PC-3 (cell line): ENCODE results near the gene GPD1L. TPM values are rescaled to one million over a fixed set of nuclear protein-coding genes. Genes with fewer than 3 reads are reported as not detected.
"Not testable (repeated sequence)": the region's sequence is repeated elsewhere in the genome, so short reads cannot be mapped to it uniquely, and the experiment has no call there.

Experiments used
- ATAC-seq: fragments of 200-7000 bp; cut with Tn5 transposase; 2 replicates; pipeline ENCODE4 v1.9.1; 2020; ENCODE audit warnings: mild to moderate bottlenecking, moderate library complexity
- BruUV-seq: library from RNA; stranded (reverse); fragments of 400-500 nt; replicated peaks from 2 replicates; lab custom pipeline; 2021; lab: Mats Ljungman, UMichigan
- CTCF ChIA-PET: fragments of 300-600 bp; sonication (Branson Sonifier 250); formaldehyde crosslinking; loops from one replicate; lab custom pipeline; 2022; ENCODE audit warnings: antibody characterized with exemption; lab: Charles Lee
- POLR2A ChIA-PET: fragments of 300-600 bp; sonication (Branson Sonifier 250); formaldehyde crosslinking; loops from one replicate; lab custom pipeline; 2022; ENCODE audit warnings: antibody characterized with exemption; ENCODE audit not compliant: unreplicated experiment; lab: Charles Lee
- DNase-seq: peaks from one replicate; pipeline ENCODE4 v3.0.0-alpha.2; 2015
- H2AFZ ChIP-seq: fragments of 300-600 bp; sonication (generic); 2 replicates; pipeline ENCODE4 v1.6.0; 2016; ENCODE audit warnings: antibody characterized with exemption, low read length
- H3F3A ChIP-seq: fragments of 300-600 bp; sonication (generic); one replicate; pipeline ENCODE4 v1.6.0; 2017; ENCODE audit warnings: antibody characterized with exemption, low read length, control low read depth, mild to moderate bottlenecking; ENCODE audit not compliant: unreplicated experiment
- H3K27ac ChIP-seq: fragments of 300-600 bp; sonication (generic); 2 replicates; pipeline ENCODE4 v1.5.1; 2016; ENCODE audit warnings: mild to moderate bottlenecking, low read length
- H3K27me3 ChIP-seq: fragments of 300-600 bp; sonication (generic); 2 replicates; pipeline ENCODE4 v1.6.1; 2016; ENCODE audit warnings: low read length, mixed read lengths
- H3K36me3 ChIP-seq: fragments of 300-600 bp; sonication (generic); 2 replicates; pipeline ENCODE4 v1.6.1; 2016; ENCODE audit warnings: low read depth, mixed run types, low read length, mixed read lengths
- H3K4me1 ChIP-seq: fragments of 300-600 bp; sonication (generic); 2 replicates; pipeline ENCODE4 v1.5.1; 2016; ENCODE audit warnings: low read length; ENCODE audit not compliant: insufficient read depth
- H3K4me2 ChIP-seq: fragments of 300-600 bp; sonication (generic); 2 replicates; pipeline ENCODE4 v1.6.0; 2016; ENCODE audit warnings: low read length
- H3K4me3 ChIP-seq: fragments of 300-600 bp; sonication (generic); 2 replicates; pipeline ENCODE4 v1.5.1; 2016; ENCODE audit warnings: mild to moderate bottlenecking, low read length, mixed read lengths
- H3K79me2 ChIP-seq: fragments of 300-600 bp; sonication (generic); 2 replicates; pipeline ENCODE4 v1.6.1; 2017; ENCODE audit warnings: low read length, mixed read lengths
- H3K9ac ChIP-seq: fragments of 300-600 bp; sonication (generic); 2 replicates; pipeline ENCODE4 v1.6.0; 2016; ENCODE audit warnings: mild to moderate bottlenecking, low read length
- H3K9me2 ChIP-seq: fragments of 300-600 bp; sonication (generic); replicated peaks from 2 replicates; pipeline ENCODE4 v1.6.1; 2016; ENCODE audit warnings: mixed run types, low read length, mixed read lengths
- H3K9me3 ChIP-seq: fragments of 300-600 bp; sonication (generic); 2 replicates; pipeline ENCODE4 v1.6.1; 2016; ENCODE audit warnings: low read length, mixed read lengths
- H4K20me1 ChIP-seq: fragments of 300-600 bp; sonication (generic); 2 replicates; pipeline ENCODE4 v1.6.1; 2016; ENCODE audit warnings: low read length, mixed read lengths
- EZH2 ChIP-seq: fragments of 300-600 bp; sonication (generic); IDR thresholded peaks from one replicate; pipeline ENCODE4 v1.6.1; 2017; ENCODE audit warnings: antibody characterized with exemption, mild to moderate bottlenecking, low read length; ENCODE audit not compliant: unreplicated experiment
- EZH2phosphoT487 ChIP-seq: fragments of 300-600 bp; sonication (generic); IDR thresholded peaks from 2 replicates; pipeline ENCODE4 v1.6.1; 2018; ENCODE audit warnings: mild to moderate bottlenecking, antibody characterized with exemption, low read length, borderline replicate concordance
- intact Hi-C: fragments of 100-400 bp; cut with micrococcal nuclease; formaldehyde crosslinking; loops from 2 replicates; pipeline ENCODE4 v1.9.0; 2023
- total RNA-seq: library from RNA; depleted of rRNA; stranded (reverse); fragments of >200 nt; gene quantifications from 2 replicates; pipeline ENCODE4 v1.2.3, GENCODE V29; 2014
- TF ChIP-seq, protein P1 (sequence below): fragments of 300-600 bp; sonication (generic); conservative IDR thresholded peaks from 2 replicates; pipeline ENCODE4 v1.5.1; 2017; ENCODE audit warnings: antibody characterized with exemption, low read depth, mild to moderate bottlenecking, low read length

The GPD1L gene
- total RNA-seq, 1 experiment from 2014 or later, result 33.7 TPM

DNA sequence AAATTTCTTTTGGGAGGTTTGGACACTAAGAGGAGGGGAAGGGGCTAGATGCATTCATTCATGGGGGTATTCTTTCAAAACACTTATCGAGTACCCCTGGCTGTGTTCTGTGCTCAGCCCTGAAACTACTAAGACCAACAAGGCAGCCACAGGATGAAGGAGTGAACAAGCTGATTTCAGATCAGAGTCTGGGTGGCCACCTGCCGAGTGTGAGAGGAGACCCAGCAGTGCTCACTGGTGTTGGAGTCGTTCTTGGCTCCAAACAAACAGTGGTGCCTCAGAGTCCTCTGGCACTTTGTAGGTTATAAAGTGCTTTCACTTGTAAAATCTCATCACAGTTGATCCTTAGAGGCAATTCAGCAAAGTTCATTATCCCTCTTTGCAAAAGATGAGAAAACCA, 83.3 kb downstream of the GPD1L start:
- no peaks in the 10 kb centered on the region; the same call in 1 of the 2 replicates for H3K4me1 ChIP-seq

DNA sequence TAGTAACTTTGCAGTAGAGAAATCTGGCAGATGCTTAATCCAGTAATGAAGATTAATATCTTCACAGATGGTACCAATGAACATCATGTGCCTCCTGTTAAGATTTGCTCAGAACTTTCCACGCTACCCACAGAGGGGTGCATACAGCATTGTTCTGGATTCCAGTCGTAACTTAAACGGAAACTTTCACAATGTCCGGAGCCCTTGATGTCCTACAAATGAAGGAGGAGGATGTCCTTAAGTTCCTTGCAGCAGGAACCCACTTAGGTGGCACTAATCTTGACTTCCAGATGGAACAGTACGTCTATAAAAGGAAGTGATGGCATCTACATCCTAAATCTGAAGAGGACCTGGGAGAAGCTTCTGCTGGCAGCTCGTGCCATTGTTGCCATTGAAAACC, 84.1 kb downstream of the GPD1L start:
- DNase-seq, H3K27me3 ChIP-seq, H3K79me2 ChIP-seq, H3K36me3 ChIP-seq, intact Hi-C loops, H3K4me1 ChIP-seq, H3K9me3 ChIP-seq, H3K4me2 ChIP-seq, CTCF ChIA-PET, H3K9ac ChIP-seq, H3F3A ChIP-seq, BruUV-seq, H3K9me2 ChIP-seq, H2AFZ ChIP-seq, ATAC-seq, H4K20me1 ChIP-seq, H3K27ac ChIP-seq, H3K4me3 ChIP-seq, POLR2A ChIA-PET: not testable (repeated sequence)

More for the DNA sequence above, 83.3 kb downstream of the GPD1L start:
- no peak overlapping the region for H3K9ac ChIP-seq
- H3K27me3 ChIP-seq, result no peaks in the 10 kb centered on the region
- intact Hi-C loops, result no loop called here
- BruUV-seq, result no TSS peak
- H3K79me2 ChIP-seq, result no peaks in the 10 kb centered on the region
- H3K36me3 ChIP-seq, result no peaks in the 10 kb centered on the region
- H3K9me3 ChIP-seq, result no peaks in the 10 kb centered on the region
- H3K9me2 ChIP-seq, result no peaks in the 10 kb centered on the region
- ChIA-PET POLR2A (no interaction called here), CTCF (no interaction called here)
- no peak overlapping the region for H2AFZ ChIP-seq
- no peaks in the 10 kb centered on the region for H4K20me1 ChIP-seq
- H3F3A ChIP-seq, result no peaks in the 10 kb centered on the region
- no peak overlapping the region for H3K27ac ChIP-seq
- no peak for TF ChIP-seq EZH2phosphoT487
- no peak overlapping the region for H3K4me3 ChIP-seq
- ATAC-seq (no peak), DNase-seq (no peak)
- no peak overlapping the region for H3K4me2 ChIP-seq

DNA sequence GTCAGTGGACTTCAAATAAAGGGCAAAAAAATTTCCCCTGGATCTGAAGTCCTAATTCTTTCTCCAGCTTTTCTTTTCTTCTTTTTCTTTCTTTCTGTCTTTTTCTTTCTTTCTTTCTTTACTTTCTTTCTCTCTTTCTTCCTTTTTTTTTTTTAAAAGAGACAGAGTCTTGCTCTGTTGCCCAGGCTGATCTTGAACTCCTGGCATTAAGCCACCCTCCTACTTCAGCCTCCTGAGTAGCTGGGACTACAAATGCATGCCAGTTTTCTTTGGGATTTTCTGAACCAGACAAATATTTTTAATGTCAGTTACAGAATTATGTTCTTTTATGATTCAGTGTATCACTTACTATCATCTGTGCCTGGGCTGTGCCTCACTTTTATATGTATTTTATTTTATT, 86.7 kb downstream of the GPD1L start:
- CTCF ChIA-PET, result interaction anchor here (0.5 kb wide), 1 partner anchor 83 kb away, joined by 4 read pairs; no protein-coding TSS in a partner anchor
- H2AFZ ChIP-seq, result no peak overlapping the region
- H3K4me1 ChIP-seq, result peaks cover 6% of the 10 kb centered on the region; the same call in 1 of the 2 replicates
- H3F3A ChIP-seq, result no peaks in the 10 kb centered on the region
- H3K27me3 ChIP-seq, result no peaks in the 10 kb centered on the region
- no TSS peak for BruUV-seq
- H3K4me3 ChIP-seq, result no peak overlapping the region
- no peaks in the 10 kb centered on the region for H3K79me2 ChIP-seq
- POLR2A ChIA-PET, result interaction anchor here (0.7 kb wide), 1 partner anchor 84 kb away, joined by 3 read pairs; no protein-coding TSS in a partner anchor
- no peak overlapping the region for H3K9ac ChIP-seq
- no peaks in the 10 kb centered on the region for H3K36me3 ChIP-seq
- no peaks in the 10 kb centered on the region for H3K9me2 ChIP-seq
- H3K9me3 ChIP-seq, result no peaks in the 10 kb centered on the region
- H3K4me2 ChIP-seq, result no peak overlapping the region
- TF ChIP-seq, protein P1, sequence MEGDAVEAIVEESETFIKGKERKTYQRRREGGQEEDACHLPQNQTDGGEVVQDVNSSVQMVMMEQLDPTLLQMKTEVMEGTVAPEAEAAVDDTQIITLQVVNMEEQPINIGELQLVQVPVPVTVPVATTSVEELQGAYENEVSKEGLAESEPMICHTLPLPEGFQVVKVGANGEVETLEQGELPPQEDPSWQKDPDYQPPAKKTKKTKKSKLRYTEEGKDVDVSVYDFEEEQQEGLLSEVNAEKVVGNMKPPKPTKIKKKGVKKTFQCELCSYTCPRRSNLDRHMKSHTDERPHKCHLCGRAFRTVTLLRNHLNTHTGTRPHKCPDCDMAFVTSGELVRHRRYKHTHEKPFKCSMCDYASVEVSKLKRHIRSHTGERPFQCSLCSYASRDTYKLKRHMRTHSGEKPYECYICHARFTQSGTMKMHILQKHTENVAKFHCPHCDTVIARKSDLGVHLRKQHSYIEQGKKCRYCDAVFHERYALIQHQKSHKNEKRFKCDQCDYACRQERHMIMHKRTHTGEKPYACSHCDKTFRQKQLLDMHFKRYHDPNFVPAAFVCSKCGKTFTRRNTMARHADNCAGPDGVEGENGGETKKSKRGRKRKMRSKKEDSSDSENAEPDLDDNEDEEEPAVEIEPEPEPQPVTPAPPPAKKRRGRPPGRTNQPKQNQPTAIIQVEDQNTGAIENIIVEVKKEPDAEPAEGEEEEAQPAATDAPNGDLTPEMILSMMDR, result no peak
- intact Hi-C loops, result no loop called here
- DNase-seq, result no peak
- no peak overlapping the region for H3K27ac ChIP-seq
- no peak for ATAC-seq
- no peaks in the 10 kb centered on the region for H4K20me1 ChIP-seq

DNA sequence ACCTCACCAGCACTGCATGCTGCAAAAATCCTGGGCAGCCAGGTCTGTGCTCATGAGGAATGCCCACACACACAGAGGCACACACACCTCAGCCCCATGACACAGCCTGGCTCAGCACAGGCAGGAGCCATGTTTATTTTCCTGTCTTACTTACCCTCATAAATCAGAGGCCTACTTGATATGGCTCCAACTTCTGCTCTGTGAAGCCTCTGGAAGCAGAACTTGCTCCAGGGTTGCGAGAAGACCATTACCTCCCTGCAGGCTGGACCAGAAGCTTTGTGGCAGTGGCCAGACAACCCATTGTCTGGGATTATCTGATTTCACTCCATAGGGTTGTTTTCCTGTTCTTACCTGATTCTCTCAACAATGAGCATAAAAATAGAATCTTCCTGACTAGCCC, 88.2 kb downstream of the GPD1L start:
- BruUV-seq, result no TSS peak
- ChIA-PET CTCF (no interaction called here), POLR2A (interaction anchor here (0.7 kb wide), 1 partner anchor 53 kb away, joined by 5 read pairs; no protein-coding TSS in a partner anchor)
- no peaks in the 10 kb centered on the region for H3K79me2 ChIP-seq
- H3K9ac ChIP-seq, result no peak overlapping the region
- no peaks in the 10 kb centered on the region for H3K27me3 ChIP-seq
- H2AFZ ChIP-seq, result no peak overlapping the region
- no peak overlapping the region for H3K4me3 ChIP-seq
- peaks cover 6% of the 10 kb centered on the region; the same call in 1 of the 2 replicates for H3K4me1 ChIP-seq
- DNase-seq (no peak), ATAC-seq (peak; percentile 54)
- no peaks in the 10 kb centered on the region for H3K36me3 ChIP-seq
- intact Hi-C loops, result no loop called here
- H3K27ac ChIP-seq, result no peak overlapping the region
- H3K4me2 ChIP-seq, result no peak overlapping the region
- no peaks in the 10 kb centered on the region for H3K9me3 ChIP-seq
- H4K20me1 ChIP-seq, result no peaks in the 10 kb centered on the region
- no peak for TF ChIP-seq EZH2phosphoT487
- TF ChIP-seq EZH2, result no peak
- TF ChIP-seq, protein P1, result no peak
- H3F3A ChIP-seq, result no peaks in the 10 kb centered on the region
- H3K9me2 ChIP-seq, result no peaks in the 10 kb centered on the region
